Activated effector memory CD4-positive, alpha-beta T cell treated with Interleukin-2 at 50 U/mL for 16 hours (primary cell): ENCODE results near the gene SOCS3.

ENCODE experiments used
- DNase-seq: peaks from one replicate; pipeline ENCODE4 v3.0.0-alpha.2; 2020

Gene SOCS3

DNA sequence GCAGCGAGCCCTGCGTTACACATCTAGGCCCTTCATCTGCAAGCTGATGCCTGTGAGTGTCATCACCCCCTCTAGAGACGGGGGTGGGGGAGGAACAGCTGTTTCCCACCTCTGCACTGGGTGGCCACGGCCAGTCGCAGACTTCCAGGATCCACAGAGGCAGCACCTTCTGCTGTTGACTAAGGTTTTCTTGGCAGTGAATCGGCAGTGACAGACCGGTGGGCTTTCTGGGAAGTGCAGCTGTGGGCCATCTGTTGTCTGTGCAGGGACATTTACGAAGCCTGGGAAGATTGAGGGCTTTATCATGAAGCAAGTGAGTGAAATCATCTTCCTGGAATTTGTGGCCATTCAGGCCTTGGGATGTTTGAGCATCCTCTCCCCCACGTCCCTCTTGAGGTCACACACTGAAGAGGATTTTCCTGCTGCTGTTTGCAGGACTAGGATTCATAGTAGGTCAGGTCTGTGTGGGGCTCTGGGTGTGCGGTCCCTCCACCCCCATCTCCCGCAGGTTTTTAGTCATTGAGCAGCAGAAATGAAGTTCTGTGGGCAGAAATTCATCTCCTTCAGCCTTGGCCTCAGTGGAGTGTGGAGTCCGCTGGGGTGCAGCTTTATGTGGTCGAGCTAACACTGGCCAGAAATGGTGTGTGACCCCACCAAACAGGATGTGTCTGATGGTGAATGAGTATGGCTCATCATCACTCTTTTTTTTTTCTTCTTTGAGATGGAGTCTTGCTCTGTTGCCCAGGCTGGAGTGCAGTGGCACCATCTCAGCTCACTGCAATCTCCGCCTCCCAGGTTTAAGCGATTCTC is 30.6 kb upstream of the SOCS3 start:
- DNase-seq: no peak

DNA sequence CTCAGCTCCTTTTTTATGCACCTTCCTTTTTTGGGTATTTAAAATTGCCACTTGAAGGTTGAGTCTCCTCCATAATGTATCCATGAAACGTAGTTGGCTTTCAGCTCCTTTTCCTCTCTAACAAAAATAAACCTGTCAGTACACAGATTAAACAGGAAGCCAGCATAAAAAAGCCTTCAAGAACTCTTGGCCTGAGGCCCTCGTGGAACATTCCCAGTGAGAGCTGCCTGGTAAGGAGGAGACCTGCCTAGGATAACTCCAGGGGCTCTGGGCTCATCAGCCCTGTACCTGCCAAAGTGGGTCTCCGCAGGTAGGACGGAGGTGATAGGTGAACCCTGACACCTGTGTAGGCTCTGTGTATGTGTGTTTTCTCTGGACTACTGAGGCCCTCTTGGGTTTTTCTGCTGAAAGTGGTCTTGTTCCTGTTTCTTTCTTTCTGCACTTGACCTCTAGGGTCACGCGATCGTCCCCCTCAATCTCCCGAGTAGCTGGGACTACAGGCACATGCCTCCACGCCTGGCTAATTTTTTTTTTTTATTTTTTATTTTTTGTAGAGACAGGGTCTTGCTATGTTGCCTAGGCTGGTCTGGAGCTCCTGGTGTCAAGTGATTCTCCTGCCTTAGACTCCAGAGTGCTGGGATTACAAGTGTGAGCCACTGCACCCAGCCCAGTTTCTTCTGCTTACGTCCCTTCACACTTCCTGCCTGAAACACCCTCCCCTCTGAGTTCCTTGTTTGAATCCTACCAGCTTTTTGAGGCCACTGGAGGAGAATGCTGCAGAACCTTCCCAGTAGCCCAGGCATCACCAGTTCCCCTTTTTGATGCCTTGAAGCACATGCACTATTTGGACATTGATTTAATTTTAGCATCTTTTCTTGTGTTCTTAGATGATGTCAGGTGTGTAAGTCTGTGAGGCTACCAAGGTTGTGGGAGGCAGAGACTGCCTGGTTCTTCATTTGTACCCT is 28.4 kb upstream of the SOCS3 start:
- DNase-seq: no peak

DNA sequence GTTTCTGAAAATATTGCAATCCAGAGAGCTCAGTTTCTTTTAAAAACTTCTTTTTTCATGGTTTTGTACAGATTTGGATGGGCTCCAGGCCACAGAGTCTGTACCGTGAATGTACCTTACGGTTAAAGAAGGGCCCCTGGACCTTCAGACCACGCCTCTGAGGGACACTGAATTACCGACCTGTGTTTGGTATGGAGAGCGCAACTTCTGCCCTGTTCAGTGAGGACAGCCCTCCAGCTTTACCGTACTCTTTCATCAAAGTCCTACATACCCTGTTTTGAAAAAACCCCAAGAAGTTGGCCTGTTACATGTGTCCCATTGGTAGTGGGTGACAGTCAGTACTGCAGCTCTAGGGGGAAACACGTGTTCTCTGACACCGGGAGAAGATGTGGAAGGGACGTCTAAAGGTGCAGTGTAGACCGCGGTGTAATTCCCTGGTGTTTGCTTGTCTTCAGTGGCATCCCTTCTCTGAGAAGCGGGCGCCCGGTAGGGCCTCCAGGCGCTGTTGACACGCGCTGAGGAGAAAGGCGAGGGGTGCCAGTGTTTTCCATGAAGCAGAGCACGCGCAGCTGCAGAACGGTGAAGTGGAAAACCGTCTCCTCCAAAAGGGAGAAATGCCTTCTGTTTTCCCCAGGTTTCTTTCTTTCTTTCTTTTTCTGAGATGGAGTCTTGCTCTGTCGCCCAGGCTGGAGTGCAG is 24.8 kb upstream of the SOCS3 start:
- no peak for DNase-seq

DNA sequence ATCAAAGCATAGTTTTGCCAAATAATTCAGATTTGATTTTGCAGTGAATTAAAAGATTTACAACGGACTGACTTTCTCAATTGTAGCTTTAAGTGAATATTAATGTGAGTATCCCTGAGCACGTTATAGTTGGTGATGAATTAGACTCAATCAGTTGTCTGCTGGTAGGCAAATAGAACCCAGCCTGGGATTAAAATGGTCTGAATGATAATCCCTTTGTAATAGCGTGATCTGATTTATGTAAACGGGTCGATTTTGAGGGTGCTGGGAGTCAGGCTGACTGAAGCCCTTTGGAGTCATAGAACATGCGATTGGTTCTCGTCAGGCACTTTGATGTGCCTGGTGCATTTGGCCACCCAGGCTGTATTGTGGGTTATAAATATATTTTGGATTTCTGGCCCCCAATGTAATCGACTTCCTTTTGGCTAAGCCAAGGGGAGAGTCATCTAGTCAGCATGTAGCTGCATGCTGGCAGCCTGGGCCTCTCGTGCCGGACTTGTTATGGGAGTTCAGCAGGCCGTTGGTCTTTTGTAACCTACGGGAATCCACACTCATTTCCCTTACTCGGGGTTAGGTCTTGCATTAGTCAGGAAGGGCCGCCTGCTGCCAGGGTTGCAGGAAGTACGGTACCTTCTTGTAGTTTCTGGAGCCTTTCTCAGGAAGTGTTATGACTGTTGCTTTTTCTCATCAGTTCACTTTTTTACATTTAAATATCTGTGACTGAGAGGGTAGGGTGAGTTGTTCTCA is 24.0 kb upstream of the SOCS3 start:
- no peak for DNase-seq

DNA sequence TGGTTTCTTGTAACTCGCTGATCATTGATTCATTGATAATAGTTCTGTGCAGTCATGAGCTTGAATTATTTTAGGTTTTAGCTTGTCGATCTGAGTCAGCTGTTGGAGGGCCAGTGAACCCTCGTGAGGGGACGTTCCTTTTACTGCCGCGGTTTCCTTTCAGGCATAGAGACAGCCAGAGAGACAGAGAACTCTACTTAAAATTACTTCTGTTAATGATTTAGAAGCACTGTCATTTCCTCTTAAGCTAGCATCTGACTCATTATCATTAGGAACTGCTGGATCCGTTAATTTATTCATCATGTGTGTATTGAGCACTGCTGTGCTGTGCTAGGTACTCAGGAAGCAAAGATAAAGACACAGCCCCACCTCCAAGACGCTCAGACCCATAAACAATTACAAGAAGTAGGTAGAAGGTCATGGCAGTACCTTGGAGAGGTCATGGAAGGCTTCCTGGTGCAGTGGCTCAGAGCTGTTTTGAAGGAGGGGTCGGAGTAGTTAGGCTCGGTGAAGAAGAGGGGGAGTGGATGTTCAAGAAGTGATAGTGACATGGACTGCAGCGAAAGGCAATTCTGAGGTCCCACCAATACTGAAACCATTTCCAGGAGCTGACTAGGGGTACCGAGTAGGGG is 21.8 kb upstream of the SOCS3 start:
- DNase-seq: peak; percentile 37

DNA sequence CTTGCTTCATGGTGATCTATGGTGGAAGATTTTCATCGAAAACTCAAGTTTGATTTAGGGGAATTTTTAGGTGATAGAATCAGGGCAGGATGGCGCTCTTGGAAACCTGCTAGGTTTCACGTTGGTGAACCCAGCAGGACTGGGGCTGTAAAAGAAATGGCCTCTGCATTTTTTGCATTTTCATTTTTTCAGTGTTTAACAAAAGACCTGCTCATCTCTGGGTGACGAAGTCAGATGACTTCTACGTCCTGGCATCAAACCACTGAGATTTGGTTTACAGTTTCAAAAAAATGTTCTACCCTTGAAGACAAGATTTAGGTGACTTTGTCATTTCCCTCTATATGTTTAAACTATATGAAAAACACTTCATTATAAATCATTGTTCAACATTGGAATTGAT is 20.5 kb upstream of the SOCS3 start:
- DNase-seq: no peak

DNA sequence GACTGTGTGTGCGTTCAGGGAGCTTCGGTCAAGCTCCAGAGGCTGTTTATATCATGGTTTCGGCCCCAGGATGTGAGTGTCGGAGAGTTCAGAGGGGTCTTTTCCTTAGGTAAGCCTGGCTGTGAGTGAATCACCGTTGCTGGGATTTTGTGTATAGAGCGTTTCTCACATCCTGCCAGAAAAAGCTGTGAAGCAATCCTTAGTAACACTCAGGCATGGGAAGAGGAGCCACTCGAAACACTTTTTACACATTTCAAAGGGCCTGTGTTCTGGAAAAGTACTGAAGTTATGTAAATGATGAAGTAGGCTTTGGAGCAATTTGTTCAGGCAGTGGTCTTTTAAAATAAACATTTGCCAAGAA is 19.2 kb upstream of the SOCS3 start:
- DNase-seq: no peak

DNA sequence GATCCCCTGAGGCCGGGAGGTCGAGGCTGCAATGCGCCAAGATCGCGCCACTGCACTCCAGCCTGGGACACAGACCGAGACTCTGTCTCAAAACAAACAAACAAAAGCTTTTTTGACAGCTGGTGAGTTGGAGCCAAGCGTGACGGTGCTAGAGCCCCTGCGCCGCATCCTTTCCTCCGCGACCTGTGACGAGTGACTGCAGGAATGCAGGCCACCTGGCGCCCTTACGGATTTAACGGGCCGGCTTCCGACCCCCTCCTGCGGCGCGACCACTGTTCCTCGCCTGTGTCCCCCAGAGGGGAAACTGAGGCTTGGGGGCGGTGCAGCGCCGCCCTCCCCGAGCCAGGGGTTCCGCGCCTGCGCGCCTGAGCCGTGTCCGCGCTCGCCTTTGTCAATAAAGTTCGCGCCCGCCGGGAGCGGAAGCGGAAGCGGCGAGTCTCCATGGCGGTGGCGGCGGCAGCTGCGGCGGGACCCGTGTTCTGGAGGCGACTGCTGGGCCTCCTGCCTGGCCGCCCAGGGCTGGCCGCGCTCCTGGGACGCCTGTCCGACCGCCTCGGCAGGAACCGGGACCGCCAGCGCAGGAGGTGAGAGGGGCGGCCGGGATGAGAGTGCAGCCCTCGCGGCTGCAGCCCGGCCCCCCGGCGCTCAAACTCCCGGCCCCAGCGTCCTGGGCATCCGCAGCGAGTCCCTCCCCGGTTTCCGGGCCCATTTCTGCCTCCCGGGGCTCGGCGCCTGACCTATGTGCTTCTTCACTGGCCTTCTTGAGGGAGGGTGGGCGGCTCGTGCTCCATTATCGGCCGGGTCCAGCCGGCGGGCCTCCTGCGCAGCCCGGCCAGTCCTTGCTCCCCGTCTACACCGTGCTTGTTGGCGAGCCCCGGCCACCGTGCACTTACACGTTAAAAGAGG is 18.6 kb upstream of the SOCS3 start, which contains the start of gene PGS1:
TSS of gene PGS1 (plus strand) at position 425 of the 906 bp plus-strand sequence. CDS start at position 442, 17 bp downstream.
- peak; percentile 77 for DNase-seq

DNA sequence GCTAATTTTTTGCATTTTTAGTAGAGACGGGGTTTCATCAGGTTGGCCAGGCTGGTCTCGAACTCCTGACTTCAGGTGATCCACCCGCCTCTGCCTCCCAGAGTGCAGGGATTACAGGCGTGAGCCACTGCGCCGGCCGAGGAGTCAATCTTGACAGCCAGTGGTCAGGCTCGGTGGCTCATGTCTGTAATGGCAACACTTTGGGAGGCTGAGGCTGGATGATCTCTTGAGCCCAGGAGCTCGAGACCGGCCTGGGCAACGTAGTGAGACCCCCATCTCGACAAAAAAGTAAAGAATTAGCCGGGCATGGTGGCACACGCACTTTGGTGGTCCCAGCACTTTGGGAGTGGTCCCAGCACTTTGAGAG is 18.0 kb upstream of the SOCS3 start:
- no peak for DNase-seq

DNA sequence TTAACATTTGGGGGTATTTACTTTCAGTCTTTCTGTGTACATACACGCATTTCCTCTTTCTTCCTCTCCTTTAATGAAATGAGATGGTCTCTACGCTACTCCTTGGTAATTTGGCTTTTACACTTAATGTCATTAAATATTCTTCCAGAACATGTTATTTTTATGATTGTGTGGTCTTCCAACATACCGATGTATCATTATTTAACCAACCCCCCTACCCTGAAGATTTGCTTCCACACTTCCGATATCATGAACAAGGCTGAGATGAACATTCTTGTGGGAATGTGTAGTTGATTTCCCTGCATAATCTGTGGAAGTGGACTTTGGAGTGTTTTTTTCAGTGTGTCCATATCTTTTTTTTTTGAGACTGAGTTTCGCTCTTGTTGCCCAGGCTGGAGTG is 16.3 kb upstream of the SOCS3 start:
- DNase-seq: no peak

DNA sequence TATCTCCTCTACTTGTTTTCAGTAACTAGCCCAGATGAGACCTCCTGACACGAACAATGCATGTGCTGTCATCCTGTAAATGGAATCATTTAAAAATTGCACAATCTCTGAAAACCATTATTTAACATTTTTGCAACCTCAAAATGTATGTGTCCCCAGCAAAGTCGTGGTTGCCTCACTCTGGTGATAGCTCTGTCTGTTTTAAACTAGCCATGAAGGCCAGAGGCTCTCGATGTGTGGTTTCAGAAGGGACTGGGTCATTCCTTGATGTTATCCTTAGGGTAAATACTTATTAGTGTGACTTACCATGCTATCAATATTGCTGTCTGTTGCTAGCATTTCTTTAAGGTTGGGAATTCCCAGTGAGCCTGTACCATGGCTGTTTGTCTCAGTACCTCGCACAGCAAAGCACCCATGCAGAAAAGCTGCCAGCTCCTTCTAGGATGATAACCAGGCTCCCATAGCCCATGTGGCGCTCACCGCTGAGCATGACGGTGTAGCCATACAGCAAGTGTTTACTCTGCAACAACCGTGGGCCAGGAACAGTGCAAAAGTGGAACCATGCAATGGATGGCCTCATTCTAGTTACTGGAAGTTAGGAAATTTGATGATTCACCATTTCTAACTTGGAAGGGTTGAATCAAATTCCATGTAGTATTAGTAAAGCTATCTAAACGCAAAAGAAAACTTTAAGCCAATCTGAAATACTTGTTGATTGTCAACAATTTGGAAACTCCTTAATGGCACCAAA is 15.7 kb upstream of the SOCS3 start:
- DNase-seq: no peak

DNA sequence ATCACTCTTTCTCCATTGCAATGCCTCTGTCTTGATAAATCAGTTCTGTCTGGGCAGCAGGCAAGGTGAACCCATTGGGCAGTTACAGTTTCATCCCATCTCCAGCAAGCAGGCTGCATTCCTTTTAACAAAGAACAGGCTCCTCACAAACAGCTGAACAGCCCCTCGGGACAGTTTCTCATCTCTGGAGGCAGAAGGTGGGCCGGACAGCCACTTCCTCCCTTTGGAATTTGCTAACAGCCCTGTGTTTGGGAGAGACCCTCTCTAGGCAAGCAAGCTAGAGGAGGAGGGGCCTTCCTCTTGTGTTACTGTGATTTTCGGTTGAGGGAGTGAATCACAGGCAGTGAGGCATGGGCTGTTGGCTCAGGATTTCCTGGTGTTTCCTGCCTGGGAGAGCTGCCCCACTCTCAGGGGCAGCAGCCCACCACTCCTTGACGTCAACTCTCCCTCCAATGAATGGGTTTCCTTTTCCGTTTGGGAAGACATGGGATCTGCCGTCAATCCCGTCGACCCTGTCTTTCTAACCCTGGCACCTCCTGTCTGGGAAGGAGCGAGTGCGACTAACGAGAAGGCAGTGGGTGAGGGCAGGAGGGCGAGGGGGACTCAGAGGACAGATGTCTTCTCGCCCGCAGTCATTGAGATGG is 14.9 kb upstream of the SOCS3 start:
- DNase-seq: no peak

DNA sequence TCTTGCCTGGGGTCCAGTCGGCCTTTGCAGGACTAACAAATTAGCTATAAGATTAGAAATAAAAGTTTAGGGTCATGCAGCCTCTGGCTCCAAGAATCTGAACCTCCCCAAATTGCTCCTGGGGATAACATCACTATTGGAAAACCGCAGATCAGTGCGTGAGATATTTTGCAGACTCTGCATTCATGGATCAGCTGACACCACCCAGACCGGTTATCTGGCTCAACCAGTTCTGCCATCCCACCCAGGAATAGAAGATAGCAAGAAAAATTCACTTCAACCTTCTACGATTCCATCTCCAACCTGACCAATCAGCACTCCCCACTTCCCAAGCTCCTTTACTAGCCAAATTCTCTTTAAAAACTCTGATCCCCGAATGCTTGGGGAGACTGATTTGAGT is 14.3 kb upstream of the SOCS3 start:
- DNase-seq: no peak

DNA sequence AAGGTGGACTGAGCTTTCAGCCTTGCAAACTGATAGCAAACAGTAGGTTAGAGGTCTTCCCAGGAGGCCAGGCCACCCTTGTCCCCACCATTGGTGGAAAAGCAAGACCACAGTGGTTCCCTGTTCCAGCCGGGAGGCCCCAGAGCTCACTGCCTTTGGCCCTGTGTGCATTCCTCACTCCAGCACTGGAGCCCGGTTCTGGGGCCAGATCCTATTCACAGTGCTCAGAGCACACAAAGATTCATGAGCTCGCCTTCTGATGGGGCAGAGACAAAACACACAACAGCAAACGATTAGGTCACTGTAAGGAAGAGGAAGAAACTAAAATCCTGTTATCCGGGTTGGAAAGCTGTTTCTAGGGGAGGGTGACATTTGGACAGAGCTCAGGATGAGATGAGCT is 13.0 kb upstream of the SOCS3 start:
- no peak for DNase-seq

DNA sequence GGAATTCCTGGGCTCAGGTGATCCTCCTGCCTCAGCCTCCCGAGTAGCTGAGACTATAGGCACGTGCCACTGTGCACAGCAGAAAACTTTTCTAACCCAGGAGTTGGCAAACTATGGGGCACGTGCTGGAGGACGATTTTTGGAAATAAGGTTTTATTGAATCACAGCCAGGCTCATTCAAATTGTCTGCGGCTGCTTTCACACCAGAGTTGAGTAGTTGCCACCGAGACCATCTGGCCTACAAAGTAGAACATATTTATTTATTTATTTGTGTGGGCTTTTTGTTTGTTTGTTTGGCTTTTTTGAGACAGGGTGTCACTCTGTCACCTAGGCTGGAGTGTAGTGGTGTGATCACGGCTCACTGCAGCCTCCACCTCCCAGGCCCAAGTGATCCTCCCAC is 11.2 kb upstream of the SOCS3 start:
- DNase-seq: no peak

DNA sequence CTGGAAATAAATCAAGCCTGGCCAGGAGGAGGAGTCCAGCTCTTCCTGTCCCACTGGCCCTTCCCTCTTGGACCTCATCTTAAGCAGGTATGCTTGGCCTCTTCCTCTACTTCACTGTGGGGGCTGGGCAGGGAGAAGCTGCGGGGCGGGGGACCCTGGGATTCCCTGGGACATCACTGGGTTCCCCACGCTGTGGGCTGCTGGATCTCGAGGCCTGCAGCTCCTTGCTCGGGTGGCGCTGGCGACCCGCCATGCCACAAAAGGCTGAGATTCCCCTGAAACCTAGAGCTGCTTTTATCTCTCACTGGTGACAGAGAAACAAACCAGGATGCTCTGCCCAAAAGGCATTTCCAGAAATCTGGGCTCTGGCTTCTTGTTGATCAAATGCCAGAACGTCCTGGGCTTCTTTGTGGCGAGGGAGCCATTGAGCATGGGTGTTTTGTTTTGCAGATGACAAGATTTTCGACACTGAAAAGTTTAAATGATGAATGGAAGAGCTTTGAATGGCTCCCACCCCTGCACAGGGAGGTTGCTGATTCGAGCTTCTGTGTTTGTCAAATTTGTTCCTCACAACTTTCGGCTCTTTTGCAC is 10.0 kb upstream of the SOCS3 start:
- no peak for DNase-seq

DNA sequence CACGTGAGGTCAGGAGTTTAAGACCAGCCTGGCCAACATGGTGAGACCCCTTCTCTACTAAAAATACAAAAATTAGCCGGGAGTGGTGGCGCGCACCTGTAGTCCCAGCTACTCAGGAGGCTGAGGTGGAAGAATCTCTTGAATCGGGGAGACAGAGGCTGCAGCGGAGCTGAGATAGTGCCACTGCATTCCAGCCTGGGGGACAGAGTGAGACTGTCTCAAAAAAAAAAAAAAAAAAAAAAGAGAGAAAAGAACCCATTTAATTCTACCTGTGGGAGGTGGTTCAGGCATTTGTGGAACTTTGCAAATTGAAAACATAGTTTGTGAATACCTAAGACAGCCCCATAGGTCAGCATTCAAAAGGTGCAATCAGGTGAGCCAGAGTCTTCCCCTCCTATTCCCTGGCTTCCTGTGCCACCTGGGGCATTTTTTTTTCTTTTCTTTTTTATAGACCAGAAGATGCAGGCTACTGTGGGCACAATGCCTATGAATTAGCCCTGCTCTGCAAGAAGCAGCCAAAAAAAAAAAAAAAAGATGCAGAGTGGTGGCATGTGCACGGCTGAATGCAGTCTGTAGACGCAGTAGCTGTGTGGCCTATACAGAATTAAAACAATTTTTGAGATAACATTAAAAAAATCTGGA is 9.1 kb upstream of the SOCS3 start:
- no peak for DNase-seq

DNA sequence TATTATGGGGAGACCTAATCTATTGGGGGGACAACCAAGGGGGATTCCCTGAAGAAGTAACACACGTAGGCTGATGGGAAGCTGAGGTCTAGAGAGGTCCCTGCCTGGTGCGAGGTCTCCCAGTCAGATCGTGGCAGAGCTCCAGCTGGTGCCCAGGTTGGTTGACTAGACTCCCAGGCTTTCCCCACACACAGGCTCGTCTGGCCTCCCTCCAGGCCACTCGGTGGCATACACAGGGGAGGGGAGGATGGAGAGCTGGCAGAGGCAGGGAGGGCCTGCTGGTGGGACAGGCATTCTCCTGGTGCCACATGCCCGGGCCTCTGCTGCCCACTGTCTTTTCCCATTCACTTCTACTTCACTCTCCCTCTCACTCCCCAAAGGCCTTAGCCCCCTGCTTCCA is 8.5 kb upstream of the SOCS3 start:
- no peak for DNase-seq

DNA sequence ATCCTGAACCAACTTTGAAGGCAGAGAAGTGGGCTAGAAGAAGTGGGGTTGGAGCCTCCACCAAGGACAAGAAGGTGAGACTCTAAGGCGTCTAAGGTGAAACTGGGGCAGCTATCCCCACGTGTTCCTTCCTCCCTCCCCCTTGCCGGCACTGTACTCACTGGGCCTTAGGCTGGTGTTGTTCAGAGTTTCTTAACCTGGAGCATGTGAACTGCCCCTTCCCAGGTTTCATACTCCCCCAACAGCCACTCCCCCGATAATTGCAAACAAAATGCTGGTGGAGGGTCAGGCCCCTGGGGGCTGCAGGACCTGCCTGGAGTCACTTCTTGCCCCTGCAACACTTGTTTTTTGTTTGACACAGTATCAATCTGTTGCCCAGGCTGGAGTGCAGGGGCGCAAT is 7.3 kb upstream of the SOCS3 start:
- DNase-seq: no peak
